IPS-20b (cell line): ENCODE measurements around the gene PECR.

Experiments
- H3K27ac ChIP-seq: one replicate; pipeline ENCODE4 v1.5.1; 2013; ENCODE audit warnings: low read length
- H3K27me3 ChIP-seq: 2 replicates; pipeline ENCODE4 v1.6.1; 2013; ENCODE audit warnings: mild to moderate bottlenecking, low read length, inconsistent platforms; ENCODE audit not compliant: insufficient read depth
- H3K36me3 ChIP-seq: 2 replicates; pipeline ENCODE4 v1.6.1; 2013; ENCODE audit warnings: low read depth, mild to moderate bottlenecking, inconsistent platforms, low read length, moderate library complexity; ENCODE audit not compliant: insufficient read depth
- H3K4me1 ChIP-seq: 2 replicates; pipeline ENCODE4 v1.6.1; 2013; ENCODE audit warnings: mild to moderate bottlenecking, control low read depth, inconsistent platforms, low read length, moderate library complexity; ENCODE audit not compliant: insufficient read depth
- H3K4me3 ChIP-seq: 2 replicates; pipeline ENCODE4 v1.5.1; 2013; ENCODE audit warnings: mild to moderate bottlenecking, low read length, inconsistent platforms
- H3K9ac ChIP-seq: 2 replicates; pipeline ENCODE4 v1.6.1; 2013; ENCODE audit warnings: low read depth, mild to moderate bottlenecking, inconsistent platforms, low read length, moderate library complexity
- H3K9me3 ChIP-seq: 2 replicates; pipeline ENCODE4 v1.6.1; 2013; ENCODE audit warnings: mild to moderate bottlenecking, low read depth, low read length, inconsistent platforms; ENCODE audit not compliant: insufficient read depth

Gene PECR

DNA sequence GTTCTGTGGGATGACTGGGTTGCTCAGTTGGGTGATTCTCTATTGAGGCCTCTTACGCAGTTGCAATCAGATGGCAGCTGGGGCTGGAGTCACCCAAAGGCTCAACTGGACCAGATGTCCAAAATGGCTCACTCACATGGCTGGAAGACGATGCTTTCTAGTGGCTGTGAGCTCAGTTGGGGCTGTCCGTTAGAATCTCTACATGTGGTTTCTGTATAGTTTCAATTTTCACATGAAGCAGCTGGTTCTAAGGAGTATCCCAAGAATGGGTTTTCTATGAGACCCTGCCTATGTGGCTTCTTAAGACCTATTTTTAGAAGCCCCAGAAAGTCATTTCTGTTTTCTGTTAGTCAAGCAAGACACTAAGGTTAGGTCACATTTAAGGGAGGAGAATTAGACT is 32.0 kb upstream of the PECR start:
- no peaks in the 10 kb centered on the region for H3K27me3 ChIP-seq
- peaks cover 88% of the 10 kb centered on the region for H3K36me3 ChIP-seq
- no peaks in the 10 kb centered on the region for H3K9me3 ChIP-seq
- no peak overlapping the region for H3K9ac ChIP-seq
- no peak overlapping the region for H3K27ac ChIP-seq
- no peak overlapping the region for H3K4me3 ChIP-seq
- peaks cover 7% of the 10 kb centered on the region; the same call in 1 of the 2 replicates for H3K4me1 ChIP-seq

DNA sequence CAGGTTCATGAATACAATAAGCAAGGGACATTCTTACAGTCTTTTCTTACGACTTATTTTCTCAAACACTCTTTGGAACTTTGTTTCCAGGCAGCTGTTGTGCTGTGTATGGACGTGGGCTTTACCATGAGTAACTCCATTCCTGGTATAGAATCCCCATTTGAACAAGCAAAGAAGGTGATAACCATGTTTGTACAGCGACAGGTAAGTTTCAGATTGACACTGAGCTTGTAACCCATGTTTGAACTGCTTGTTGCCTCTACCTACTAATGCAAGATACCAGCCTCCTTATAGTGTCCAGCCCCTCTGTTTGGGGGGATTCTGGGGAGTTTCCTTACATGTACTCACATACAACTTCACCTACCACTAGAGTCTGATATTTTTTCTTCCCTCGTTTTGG is 31.3 kb upstream of the PECR start:
- H3K4me3 ChIP-seq = no peak overlapping the region
- no peaks in the 10 kb centered on the region for H3K9me3 ChIP-seq
- no peak overlapping the region for H3K27ac ChIP-seq
- peaks cover 81% of the 10 kb centered on the region for H3K36me3 ChIP-seq
- no peak overlapping the region for H3K9ac ChIP-seq
- no peaks in the 10 kb centered on the region for H3K27me3 ChIP-seq
- peaks cover 14% of the 10 kb centered on the region; the same call in 1 of the 2 replicates for H3K4me1 ChIP-seq

GRCh38 chr2:216111122-216111521 is 29.5 kb upstream of the PECR start:
- Histone ChIP-seq H3K4me3 (peak overlapping the region; percentile 99), H3K27me3 (no peaks in the 10 kb centered on the region), H3K9me3 (no peaks in the 10 kb centered on the region), H3K27ac (no peak overlapping the region), H3K9ac (peak overlapping the region; percentile 100), H3K36me3 (peaks cover 63% of the 10 kb centered on the region), H3K4me1 (peaks cover 17% of the 10 kb centered on the region; the same call in 1 of the 2 replicates)

- Histone ChIP-seq H3K27ac (no peak overlapping the region), H3K9ac (peak overlapping the region; percentile 100), H3K9me3 (no peaks in the 10 kb centered on the region), H3K36me3 (peaks cover 58% of the 10 kb centered on the region), H3K4me3 (peak overlapping the region; percentile 99), H3K4me1 (peaks cover 17% of the 10 kb centered on the region; the same call in 1 of the 2 replicates), H3K27me3 (no peaks in the 10 kb centered on the region)
Observed at GRCh38 chr2:216110620-216111019, 29.0 kb upstream of the PECR start.

- H3K4me3 ChIP-seq = peak overlapping the region; percentile 99
- H3K27me3 ChIP-seq = no peaks in the 10 kb centered on the region
- peaks cover 53% of the 10 kb centered on the region for H3K36me3 ChIP-seq
- peak overlapping the region; percentile 100 for H3K9ac ChIP-seq
- no peaks in the 10 kb centered on the region for H3K9me3 ChIP-seq
- peaks cover 14% of the 10 kb centered on the region; the same call in 1 of the 2 replicates for H3K4me1 ChIP-seq
- H3K27ac ChIP-seq = peak overlapping the region; percentile 78
Observed at GRCh38 chr2:216109962-216110614, 28.5 kb upstream of the PECR start.

GRCh38 chr2:216108967-216109921 is 27.6 kb upstream of the PECR start, which contains the start of gene XRCC5:
Gene XRCC5 (plus strand): TSS chr2:216109348. CDS start chr2:216109437, 89 bp downstream.
- peak within 1 kb of the TSS; percentile 99 for H3K4me3 ChIP-seq
- peak within 1 kb of the TSS; percentile 100 for H3K9ac ChIP-seq
- no peaks in the 10 kb centered on the region for H3K9me3 ChIP-seq
- H3K27me3 ChIP-seq = no peaks in the 10 kb centered on the region
- H3K27ac ChIP-seq = peak within 1 kb of the TSS; percentile 78
- peaks cover 47% of the 10 kb centered on the region for H3K36me3 ChIP-seq
- peaks cover 11% of the 10 kb centered on the region; the same call in 1 of the 2 replicates for H3K4me1 ChIP-seq

DNA sequence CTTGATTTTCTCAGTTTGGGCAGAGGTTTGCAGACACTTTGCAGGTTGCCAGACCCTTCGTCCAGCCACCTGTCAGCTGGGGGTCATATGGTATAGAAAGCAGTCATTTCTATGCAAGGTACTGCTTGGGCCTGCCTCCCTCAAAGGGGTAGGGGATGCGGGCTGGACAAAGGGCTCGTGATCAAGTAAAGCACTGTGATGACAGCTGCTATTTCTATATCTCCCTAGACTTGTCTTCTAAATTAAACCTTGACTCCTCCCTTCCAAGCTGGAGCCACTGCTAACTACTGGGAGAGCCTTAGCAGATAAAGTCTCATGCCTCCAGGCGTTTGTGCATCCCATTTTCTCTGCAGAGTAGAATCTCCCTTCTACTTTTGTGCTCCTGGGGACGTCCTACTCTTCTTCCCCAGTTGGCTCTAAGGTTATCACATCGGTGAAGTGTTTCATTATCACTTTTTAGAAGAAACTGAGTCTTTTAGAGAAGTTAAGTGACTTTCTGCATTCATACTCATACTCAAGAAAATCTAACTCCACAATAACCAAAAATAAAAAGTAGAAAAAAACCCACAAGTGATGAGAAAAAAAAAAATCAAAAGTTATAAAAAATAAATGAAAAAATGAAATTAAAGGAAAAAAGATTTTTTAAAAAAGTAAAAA is 26.8 kb upstream of the PECR start:
- Histone ChIP-seq H3K9ac (peak overlapping the region; percentile 79), H3K27me3 (no peaks in the 10 kb centered on the region), H3K27ac (peak overlapping the region; percentile 57), H3K36me3 (peaks cover 39% of the 10 kb centered on the region), H3K4me1 (peaks cover 11% of the 10 kb centered on the region; the same call in 1 of the 2 replicates), H3K4me3 (peak overlapping the region; percentile 57), H3K9me3 (no peaks in the 10 kb centered on the region)

DNA sequence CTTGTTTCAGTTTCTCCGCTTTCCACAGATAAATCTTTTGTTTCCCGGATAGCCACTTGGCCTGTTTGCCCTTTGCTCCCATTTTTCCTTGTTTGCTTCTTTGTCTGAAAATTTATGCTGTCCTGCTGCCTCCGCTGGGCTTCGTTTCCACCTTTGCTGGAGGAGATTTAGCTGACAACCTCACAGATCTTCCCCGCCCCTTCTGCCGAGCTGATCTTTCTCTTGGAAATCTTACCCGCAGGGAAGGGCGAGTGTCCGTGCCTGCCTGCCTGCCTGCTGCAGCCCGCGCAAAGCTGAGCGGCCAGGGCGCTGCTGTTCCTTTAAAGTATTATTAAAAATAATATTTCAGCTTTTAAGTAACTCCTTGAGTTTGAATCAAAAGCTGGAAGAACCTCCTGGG is 26.2 kb upstream of the PECR start:
- H3K36me3 ChIP-seq = peaks cover 33% of the 10 kb centered on the region
- H3K9me3 ChIP-seq = no peaks in the 10 kb centered on the region
- no peaks in the 10 kb centered on the region for H3K27me3 ChIP-seq
- peak overlapping the region; percentile 57 for H3K4me3 ChIP-seq
- no peak overlapping the region for H3K27ac ChIP-seq
- H3K9ac ChIP-seq = peak overlapping the region; percentile 79; the same call in 1 of the 2 replicates
- H3K4me1 ChIP-seq = peaks cover 11% of the 10 kb centered on the region; the same call in 1 of the 2 replicates

GRCh38 chr2:216107320-216107719 is 25.7 kb upstream of the PECR start:
- Histone ChIP-seq H3K9ac (peak overlapping the region; percentile 79; the same call in 1 of the 2 replicates), H3K9me3 (no peaks in the 10 kb centered on the region), H3K27me3 (no peaks in the 10 kb centered on the region), H3K27ac (no peak overlapping the region), H3K4me3 (peak overlapping the region; percentile 43), H3K36me3 (peaks cover 28% of the 10 kb centered on the region), H3K4me1 (peaks cover 11% of the 10 kb centered on the region; the same call in 1 of the 2 replicates)

GRCh38 chr2:216104691-216105090 is 23.1 kb upstream of the PECR start:
- H3K27ac ChIP-seq = no peak overlapping the region
- H3K4me1 ChIP-seq = peaks cover 11% of the 10 kb centered on the region; the same call in 1 of the 2 replicates
- no peak overlapping the region for H3K4me3 ChIP-seq
- peaks cover 5% of the 10 kb centered on the region; the same call in 1 of the 2 replicates for H3K36me3 ChIP-seq
- no peaks in the 10 kb centered on the region for H3K27me3 ChIP-seq
- H3K9ac ChIP-seq = no peak overlapping the region
- no peaks in the 10 kb centered on the region for H3K9me3 ChIP-seq

GRCh38 chr2:216103213-216103612 is 21.6 kb upstream of the PECR start:
- Histone ChIP-seq H3K4me3 (no peak overlapping the region), H3K27me3 (no peaks in the 10 kb centered on the region), H3K27ac (no peak overlapping the region), H3K9ac (no peak overlapping the region), H3K36me3 (no peaks in the 10 kb centered on the region), H3K4me1 (peaks cover 7% of the 10 kb centered on the region; the same call in 1 of the 2 replicates), H3K9me3 (no peaks in the 10 kb centered on the region)
